ENCODE measurements around the gene SLC10A7. TPM values are rescaled to one million over a fixed set of nuclear protein-coding genes. Genes with fewer than 3 reads are reported as not detected.

The SLC10A7 gene
- total and polyA plus RNA-seq, 2 experiments from 2014 or later = 8.3 to 21.2 TPM

- H3K9me2 ChIP-seq (replicated peaks; ENCODE audit: insufficient read depth) = no peaks in the 10 kb centered on the region
- WGBS (ENCODE audit: low lambda C conversion rate, missing lambda C conversion rate) = 96% methylated on average over 1 of the region's 1 CpG
- no peaks in the 10 kb centered on the region for H3K4me1 ChIP-seq (ENCODE audit: insufficient read depth)
- TF ChIP-seq EZH2phosphoT487 (IDR thresholded peaks at IDR 0.05; ENCODE audit: low read depth, severe bottlenecking, unreplicated experiment) = no peak
- TF ChIP-seq EZH2 (IDR thresholded peaks at IDR 0.05; ENCODE audit: borderline replicate concordance) = no peak
- TF ChIP-seq CTCF (IDR thresholded peaks at IDR 0.05; ENCODE audit: poor library complexity) = no peak
- H3K4me3 ChIP-seq = no peak overlapping the region
- H3K79me2 ChIP-seq = no peaks in the 10 kb centered on the region
- no peak overlapping the region for H3K27ac ChIP-seq
- H3K9me3 ChIP-seq (ENCODE audit: low read depth) = no peaks in the 10 kb centered on the region
- H3K27me3 ChIP-seq = no peaks in the 10 kb centered on the region
- H4K20me1 ChIP-seq (ENCODE audit: insufficient read depth, poor library complexity, severe bottlenecking) = no peaks in the 10 kb centered on the region
- no peak overlapping the region for H3K4me2 ChIP-seq
- DNase-seq (ENCODE audit: low spot score) = no peak
- H2AFZ ChIP-seq = no peak overlapping the region
- no peaks in the 10 kb centered on the region for H3K36me3 ChIP-seq (replicated peaks; ENCODE audit: insufficient read depth, low read depth)
Observed at GRCh38 chr4:146465628-146466027, 56.1 kb downstream of the SLC10A7 start.

GRCh38 chr4:146462251-146462650 is 59.5 kb downstream of the SLC10A7 start:
- no peak overlapping the region for H2AFZ ChIP-seq
- DNase-seq (ENCODE audit: low spot score) = no peak
- no peaks in the 10 kb centered on the region for H3K4me1 ChIP-seq (ENCODE audit: insufficient read depth)
- no peak overlapping the region for H3K4me3 ChIP-seq
- H3K79me2 ChIP-seq = no peaks in the 10 kb centered on the region
- H4K20me1 ChIP-seq (ENCODE audit: insufficient read depth, poor library complexity, severe bottlenecking) = no peaks in the 10 kb centered on the region
- H3K27me3 ChIP-seq = no peaks in the 10 kb centered on the region
- H3K9me2 ChIP-seq (replicated peaks; ENCODE audit: insufficient read depth) = no peaks in the 10 kb centered on the region
- H3K27ac ChIP-seq = no peak overlapping the region
- H3K36me3 ChIP-seq (replicated peaks; ENCODE audit: insufficient read depth, low read depth) = no peaks in the 10 kb centered on the region
- no peak overlapping the region for H3K4me2 ChIP-seq
- no peaks in the 10 kb centered on the region for H3K9me3 ChIP-seq (ENCODE audit: low read depth)
- TF ChIP-seq EZH2 (IDR thresholded peaks at IDR 0.05; ENCODE audit: borderline replicate concordance) = no peak
- TF ChIP-seq EZH2phosphoT487 (IDR thresholded peaks at IDR 0.05; ENCODE audit: low read depth, severe bottlenecking, unreplicated experiment) = no peak
- no peak for TF ChIP-seq CTCF (IDR thresholded peaks at IDR 0.05; ENCODE audit: poor library complexity)

GRCh38 chr4:146458594-146458993 is 63.1 kb downstream of the SLC10A7 start:
- no peaks in the 10 kb centered on the region for H3K79me2 ChIP-seq
- H3K36me3 ChIP-seq (replicated peaks; ENCODE audit: insufficient read depth, low read depth) = no peaks in the 10 kb centered on the region
- no peaks in the 10 kb centered on the region for H3K9me2 ChIP-seq (replicated peaks; ENCODE audit: insufficient read depth)
- TF ChIP-seq EZH2 (IDR thresholded peaks at IDR 0.05; ENCODE audit: borderline replicate concordance) (no peak), CTCF (IDR thresholded peaks at IDR 0.05; ENCODE audit: poor library complexity) (no peak), EZH2phosphoT487 (IDR thresholded peaks at IDR 0.05; ENCODE audit: low read depth, severe bottlenecking, unreplicated experiment) (no peak)
- DNase-seq (ENCODE audit: low spot score) = no peak
- no peak overlapping the region for H3K4me3 ChIP-seq
- H3K27me3 ChIP-seq = no peaks in the 10 kb centered on the region
- H2AFZ ChIP-seq = no peak overlapping the region
- H3K4me1 ChIP-seq (ENCODE audit: insufficient read depth) = no peaks in the 10 kb centered on the region
- no peak overlapping the region for H3K27ac ChIP-seq
- H3K9me3 ChIP-seq (ENCODE audit: low read depth) = no peaks in the 10 kb centered on the region
- 50% methylated on average over 1 of the region's 1 CpG for WGBS (ENCODE audit: low lambda C conversion rate, missing lambda C conversion rate)
- no peaks in the 10 kb centered on the region for H4K20me1 ChIP-seq (ENCODE audit: insufficient read depth, poor library complexity, severe bottlenecking)
- H3K4me2 ChIP-seq = no peak overlapping the region

- no peak overlapping the region for H3K4me3 ChIP-seq
- no peaks in the 10 kb centered on the region for H3K9me2 ChIP-seq (replicated peaks; ENCODE audit: insufficient read depth)
- no peaks in the 10 kb centered on the region for H3K79me2 ChIP-seq
- no peaks in the 10 kb centered on the region for H4K20me1 ChIP-seq (ENCODE audit: insufficient read depth, poor library complexity, severe bottlenecking)
- no peaks in the 10 kb centered on the region for H3K27me3 ChIP-seq
- no peak for DNase-seq (ENCODE audit: low spot score)
- no peaks in the 10 kb centered on the region for H3K9me3 ChIP-seq (ENCODE audit: low read depth)
- 88% methylated on average over 2 of the region's 2 CpGs for WGBS (ENCODE audit: low lambda C conversion rate, missing lambda C conversion rate)
- TF ChIP-seq EZH2 (IDR thresholded peaks at IDR 0.05; ENCODE audit: borderline replicate concordance) (no peak), CTCF (IDR thresholded peaks at IDR 0.05; ENCODE audit: poor library complexity) (no peak), EZH2phosphoT487 (IDR thresholded peaks at IDR 0.05; ENCODE audit: low read depth, severe bottlenecking, unreplicated experiment) (no peak)
- H3K4me1 ChIP-seq (ENCODE audit: insufficient read depth) = no peaks in the 10 kb centered on the region
- no peak overlapping the region for H3K27ac ChIP-seq
- H3K36me3 ChIP-seq (replicated peaks; ENCODE audit: insufficient read depth, low read depth) = no peaks in the 10 kb centered on the region
- H3K4me2 ChIP-seq = no peak overlapping the region
- H2AFZ ChIP-seq = no peak overlapping the region
Observed at GRCh38 chr4:146456681-146457080, 65.1 kb downstream of the SLC10A7 start.
